Measurements from ENCODE around the gene KRI1.
A peak's percentile ranks its signal among the peaks of the same experiment; 100 is the strongest.
"Not testable (repeated sequence)": the region's sequence is repeated elsewhere in the genome, so short reads cannot be mapped to it uniquely, and the experiment has no call there.

KRI1 gene

DNA sequence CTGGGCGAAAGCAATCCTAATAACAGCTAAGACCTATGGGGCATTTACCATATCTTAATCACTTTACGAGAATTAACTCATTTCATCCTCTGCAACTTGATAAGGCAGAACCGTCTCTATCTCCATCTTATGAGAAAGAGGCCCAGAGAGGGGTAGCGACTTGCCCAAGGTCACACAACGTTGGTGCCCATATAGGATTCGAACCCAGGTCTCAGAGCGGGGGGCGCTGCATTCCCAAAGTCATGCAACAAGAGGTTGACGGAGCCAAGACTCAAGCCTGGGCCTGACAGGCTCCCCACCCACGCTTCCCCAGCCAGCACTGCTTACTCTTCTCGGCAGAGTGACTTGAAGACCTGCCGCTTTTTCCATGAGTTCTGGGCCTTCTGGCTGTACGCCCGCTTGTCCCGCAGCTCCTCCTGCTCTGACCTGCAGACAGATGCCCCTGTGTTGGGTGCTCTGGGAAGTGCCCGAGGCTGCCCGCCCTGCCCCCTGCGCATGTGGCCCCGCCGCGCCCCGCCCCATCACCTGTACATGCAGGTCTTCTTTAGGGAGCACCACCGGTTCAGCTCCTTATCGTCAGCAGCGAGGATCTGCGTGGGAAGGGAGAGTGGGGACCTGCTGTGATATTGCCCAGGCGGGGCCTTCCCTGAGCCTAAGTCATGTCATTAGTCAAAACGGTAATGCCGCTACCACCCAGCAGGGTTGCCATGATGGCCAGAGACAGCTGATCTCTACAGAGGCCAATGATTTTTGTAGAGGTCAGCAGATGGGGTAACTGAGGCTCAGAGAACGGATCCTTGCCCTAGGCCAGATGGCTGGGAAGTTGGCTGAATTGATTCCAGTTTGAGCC is 10.8 kb downstream of the KRI1 start:
- no peak overlapping the region for H3K27ac ChIP-seq (ENCODE audit: low read length)
- peaks cover 67% of the 10 kb centered on the region for H3K36me3 ChIP-seq (ENCODE audit: control insufficient read depth, low read depth, low read length)
- H3K9ac ChIP-seq (ENCODE audit: low read length), result no peak overlapping the region
- H3K4me3 ChIP-seq (ENCODE audit: low read length), result no peak overlapping the region
- H3K9me3 ChIP-seq (ENCODE audit: control insufficient read depth, low read depth, low read length), result no peaks in the 10 kb centered on the region
- H3K27me3 ChIP-seq (ENCODE audit: control insufficient read depth, insufficient read depth, low read length), result no peaks in the 10 kb centered on the region
- no peaks in the 10 kb centered on the region for H3K4me1 ChIP-seq (ENCODE audit: control insufficient read depth, low read depth, low read length)

DNA sequence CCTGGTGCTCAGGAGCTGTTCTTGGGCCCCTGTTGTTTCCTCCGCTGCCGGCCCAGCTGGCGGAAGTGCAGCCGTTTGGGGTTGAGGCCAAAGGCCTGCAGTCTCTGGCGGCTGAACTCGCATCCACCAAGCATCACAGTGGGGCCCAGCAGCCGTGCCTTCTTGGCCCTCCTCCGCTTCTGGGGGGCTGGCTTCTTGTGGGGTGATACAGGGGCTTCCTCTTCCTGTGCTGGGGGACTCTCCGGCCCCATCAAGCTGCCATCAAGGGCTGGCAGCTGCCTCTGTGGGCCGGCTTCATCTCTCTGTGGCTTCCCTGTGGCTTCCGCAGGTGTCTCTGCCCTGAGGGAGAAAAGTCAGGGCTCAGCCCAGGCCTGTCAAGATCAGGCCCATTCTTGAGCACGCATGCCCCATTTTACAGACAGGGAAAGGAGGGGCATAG is 11.8 kb downstream of the KRI1 start:
- Histone ChIP-seq H3K9me3 (ENCODE audit: control insufficient read depth, low read depth, low read length) (no peaks in the 10 kb centered on the region), H3K4me1 (ENCODE audit: control insufficient read depth, low read depth, low read length) (no peaks in the 10 kb centered on the region), H3K27me3 (ENCODE audit: control insufficient read depth, insufficient read depth, low read length) (no peaks in the 10 kb centered on the region), H3K27ac (ENCODE audit: low read length) (no peak overlapping the region), H3K36me3 (ENCODE audit: control insufficient read depth, low read depth, low read length) (peaks cover 59% of the 10 kb centered on the region), H3K4me3 (ENCODE audit: low read length) (no peak overlapping the region), H3K9ac (ENCODE audit: low read length) (no peak overlapping the region)

DNA sequence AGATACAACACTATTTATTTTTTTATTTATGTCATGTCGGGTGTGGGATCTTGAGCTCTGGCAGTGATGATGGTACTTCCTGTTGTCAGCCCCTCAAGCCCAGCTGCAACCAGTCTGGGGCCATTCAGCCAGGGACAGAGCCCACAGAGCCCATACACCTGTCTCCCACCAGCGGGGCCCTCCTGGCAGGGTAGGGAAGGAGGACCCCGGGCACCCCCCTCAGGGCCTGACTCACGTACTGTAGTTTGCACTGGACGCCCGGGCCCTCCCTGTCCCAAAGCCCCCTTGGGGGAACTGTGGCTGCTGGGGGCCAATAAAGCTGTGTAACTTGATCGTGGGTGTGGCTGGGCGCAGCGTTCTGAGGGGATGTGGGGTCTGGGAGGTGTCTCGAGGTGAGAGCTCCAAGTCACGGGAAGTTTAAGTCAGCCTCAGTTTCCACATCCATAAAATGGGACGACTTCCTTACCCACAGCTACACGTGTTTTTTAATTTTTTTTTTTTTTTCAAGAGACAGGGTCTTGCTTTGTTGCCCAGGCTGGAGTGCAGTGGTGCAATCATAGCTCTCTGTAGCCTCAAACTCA is 12.6 kb downstream of the KRI1 start:
- Histone ChIP-seq H3K27ac (ENCODE audit: low read length) (no peak overlapping the region), H3K36me3 (ENCODE audit: control insufficient read depth, low read depth, low read length) (peaks cover 60% of the 10 kb centered on the region), H3K4me3 (ENCODE audit: low read length) (no peak overlapping the region), H3K9ac (ENCODE audit: low read length) (no peak overlapping the region), H3K4me1 (ENCODE audit: control insufficient read depth, low read depth, low read length) (no peaks in the 10 kb centered on the region), H3K27me3 (ENCODE audit: control insufficient read depth, insufficient read depth, low read length) (no peaks in the 10 kb centered on the region), H3K9me3 (ENCODE audit: control insufficient read depth, low read depth, low read length) (no peaks in the 10 kb centered on the region)

DNA sequence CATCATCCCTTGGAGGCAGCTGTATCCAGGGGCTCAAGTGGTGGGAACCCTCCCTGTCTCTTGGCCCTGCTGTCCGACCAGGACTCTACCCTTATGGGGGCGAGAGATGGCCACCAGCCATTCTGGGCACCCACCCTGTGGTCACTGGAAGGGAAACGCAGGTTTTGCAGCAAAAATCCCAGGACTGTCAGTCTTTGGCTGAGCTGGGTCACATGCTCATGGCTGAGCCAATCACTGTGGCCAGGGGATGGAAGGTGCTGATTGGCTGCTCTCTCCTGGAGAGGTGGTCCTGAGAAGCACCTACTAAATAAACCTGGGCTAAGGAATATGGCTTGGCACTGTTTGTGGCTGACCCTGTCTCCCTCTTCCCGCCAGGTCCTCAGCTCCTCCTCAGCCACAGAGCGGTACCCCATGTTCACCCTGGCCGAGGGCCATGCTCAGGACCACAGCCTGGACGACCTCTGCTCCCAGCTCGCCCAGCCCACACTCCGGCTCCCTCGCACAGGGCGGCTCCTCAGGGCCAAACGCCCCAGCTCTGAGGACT is 13.2 kb downstream of the KRI1 start:
- Histone ChIP-seq H3K4me1 (ENCODE audit: control insufficient read depth, low read depth, low read length) (no peaks in the 10 kb centered on the region), H3K27me3 (ENCODE audit: control insufficient read depth, insufficient read depth, low read length) (no peaks in the 10 kb centered on the region), H3K27ac (ENCODE audit: low read length) (no peak overlapping the region), H3K9ac (ENCODE audit: low read length) (no peak overlapping the region), H3K4me3 (ENCODE audit: low read length) (no peak overlapping the region), H3K36me3 (ENCODE audit: control insufficient read depth, low read depth, low read length) (peaks cover 54% of the 10 kb centered on the region), H3K9me3 (ENCODE audit: control insufficient read depth, low read depth, low read length) (no peaks in the 10 kb centered on the region)

DNA sequence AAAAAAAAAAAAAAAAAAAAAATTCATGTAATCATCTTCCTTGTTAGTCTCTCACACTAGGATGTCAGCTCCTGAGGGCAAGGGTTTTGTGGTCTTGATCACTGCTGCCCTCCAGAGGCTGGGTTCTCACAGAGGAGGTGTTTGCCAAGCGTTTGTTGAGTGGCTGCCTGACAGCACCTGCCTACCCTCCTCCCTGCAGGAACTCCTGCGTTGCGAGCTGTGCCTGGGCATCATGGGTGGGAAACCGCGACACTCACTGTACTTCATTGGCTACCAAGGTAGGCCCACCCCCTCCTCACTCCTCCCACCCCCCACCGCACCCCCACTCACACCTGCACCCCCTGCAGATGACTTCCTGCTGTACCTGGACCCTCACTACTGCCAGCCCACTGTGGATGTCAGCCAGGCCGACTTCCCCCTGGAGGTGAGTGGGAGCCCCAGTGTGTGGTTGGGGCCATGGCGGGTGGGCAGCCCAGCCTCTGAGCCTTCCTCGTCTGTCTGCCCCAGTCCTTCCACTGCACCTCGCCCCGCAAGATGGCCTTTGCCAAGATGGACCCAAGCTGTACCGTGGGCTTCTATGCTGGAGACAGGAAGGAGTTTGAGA is 14.0 kb downstream of the KRI1 start:
- Histone ChIP-seq H3K9ac (ENCODE audit: low read length) (no peak overlapping the region), H3K36me3 (ENCODE audit: control insufficient read depth, low read depth, low read length) (peaks cover 54% of the 10 kb centered on the region), H3K4me1 (ENCODE audit: control insufficient read depth, low read depth, low read length) (no peaks in the 10 kb centered on the region), H3K27me3 (ENCODE audit: control insufficient read depth, insufficient read depth, low read length) (no peaks in the 10 kb centered on the region), H3K27ac (ENCODE audit: low read length) (no peak overlapping the region), H3K9me3 (ENCODE audit: control insufficient read depth, low read depth, low read length) (no peaks in the 10 kb centered on the region), H3K4me3 (ENCODE audit: low read length) (no peak overlapping the region)

DNA sequence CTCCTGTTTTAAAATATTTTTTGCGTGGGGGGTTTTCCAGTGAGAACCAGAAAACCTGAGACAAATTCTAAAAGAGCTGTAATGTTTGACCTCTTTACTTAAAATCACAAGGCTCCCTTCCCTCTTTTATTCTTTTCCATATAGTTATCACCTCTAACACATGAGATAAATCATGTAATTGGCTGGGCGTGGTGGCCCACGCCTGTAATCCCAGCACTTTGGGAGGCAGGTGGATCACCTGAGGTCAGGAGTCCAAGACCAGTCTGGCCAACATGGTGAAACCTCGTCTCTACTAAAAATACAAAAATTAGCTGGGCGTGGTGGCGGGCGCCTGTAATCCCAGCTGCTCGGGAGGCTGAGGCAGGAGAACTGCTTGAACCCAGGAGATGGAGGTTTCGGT is 14.8 kb downstream of the KRI1 start:
- not testable (repeated sequence) for H3K9me3 ChIP-seq (ENCODE audit: control insufficient read depth, low read depth, low read length); H3K27ac ChIP-seq (ENCODE audit: low read length); H3K9ac ChIP-seq (ENCODE audit: low read length); H3K27me3 ChIP-seq (ENCODE audit: control insufficient read depth, insufficient read depth, low read length); H3K4me3 ChIP-seq (ENCODE audit: low read length); H3K4me1 ChIP-seq (ENCODE audit: control insufficient read depth, low read depth, low read length)
- peaks cover 52% of the 10 kb centered on the region for H3K36me3 ChIP-seq (ENCODE audit: control insufficient read depth, low read depth, low read length)

DNA sequence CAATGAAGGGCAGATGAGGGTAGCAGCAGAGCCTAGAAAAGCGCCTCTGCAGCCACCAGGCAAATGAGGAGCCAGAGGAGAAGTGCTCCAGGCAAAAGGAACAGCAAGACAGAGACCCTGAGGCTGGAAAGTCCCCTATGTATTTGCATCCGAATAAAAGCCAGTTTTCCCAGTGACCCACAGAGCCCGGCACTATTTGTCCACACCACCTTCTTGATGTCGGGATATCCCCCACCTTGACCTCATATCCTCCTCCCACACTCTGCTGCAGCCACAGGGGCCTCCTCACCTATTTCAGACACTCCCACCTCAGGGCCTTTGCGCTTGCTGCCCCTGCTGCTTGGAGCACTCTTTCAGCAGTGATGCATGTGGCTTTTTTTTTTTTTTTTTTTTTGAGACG is 15.5 kb downstream of the KRI1 start:
- no peaks in the 10 kb centered on the region for H3K27me3 ChIP-seq (ENCODE audit: control insufficient read depth, insufficient read depth, low read length)
- H3K36me3 ChIP-seq (ENCODE audit: control insufficient read depth, low read depth, low read length), result peaks cover 46% of the 10 kb centered on the region
- H3K4me3 ChIP-seq (ENCODE audit: low read length), result no peak overlapping the region
- no peak overlapping the region for H3K27ac ChIP-seq (ENCODE audit: low read length)
- no peak overlapping the region for H3K9ac ChIP-seq (ENCODE audit: low read length)
- H3K9me3 ChIP-seq (ENCODE audit: control insufficient read depth, low read depth, low read length), result no peaks in the 10 kb centered on the region
- H3K4me1 ChIP-seq (ENCODE audit: control insufficient read depth, low read depth, low read length), result no peaks in the 10 kb centered on the region

DNA sequence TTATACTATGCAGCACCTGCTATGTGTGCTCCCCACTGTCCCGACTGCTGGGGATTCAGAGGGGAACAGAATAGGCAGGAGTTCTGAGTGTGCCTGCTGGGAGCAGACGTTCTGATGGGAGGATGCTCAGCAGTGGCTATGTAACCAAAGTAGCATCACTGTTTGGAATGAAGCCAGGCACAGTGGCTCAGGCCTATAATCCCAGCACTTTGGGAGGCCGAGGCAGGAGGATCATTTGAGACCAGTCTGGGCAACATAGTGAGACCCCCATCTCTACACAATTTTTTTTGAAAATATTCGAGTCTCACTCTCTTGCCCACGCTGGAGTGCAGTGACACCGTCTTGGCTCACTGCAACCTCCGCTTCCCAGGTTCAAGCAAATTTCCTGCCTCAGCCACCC is 16.1 kb downstream of the KRI1 start:
- H3K36me3 ChIP-seq (ENCODE audit: control insufficient read depth, low read depth, low read length), result peaks cover 40% of the 10 kb centered on the region
- no peak overlapping the region for H3K9ac ChIP-seq (ENCODE audit: low read length)
- no peaks in the 10 kb centered on the region for H3K27me3 ChIP-seq (ENCODE audit: control insufficient read depth, insufficient read depth, low read length)
- H3K4me3 ChIP-seq (ENCODE audit: low read length), result no peak overlapping the region
- H3K4me1 ChIP-seq (ENCODE audit: control insufficient read depth, low read depth, low read length), result no peaks in the 10 kb centered on the region
- no peak overlapping the region for H3K27ac ChIP-seq (ENCODE audit: low read length)
- H3K9me3 ChIP-seq (ENCODE audit: control insufficient read depth, low read depth, low read length), result no peaks in the 10 kb centered on the region

DNA sequence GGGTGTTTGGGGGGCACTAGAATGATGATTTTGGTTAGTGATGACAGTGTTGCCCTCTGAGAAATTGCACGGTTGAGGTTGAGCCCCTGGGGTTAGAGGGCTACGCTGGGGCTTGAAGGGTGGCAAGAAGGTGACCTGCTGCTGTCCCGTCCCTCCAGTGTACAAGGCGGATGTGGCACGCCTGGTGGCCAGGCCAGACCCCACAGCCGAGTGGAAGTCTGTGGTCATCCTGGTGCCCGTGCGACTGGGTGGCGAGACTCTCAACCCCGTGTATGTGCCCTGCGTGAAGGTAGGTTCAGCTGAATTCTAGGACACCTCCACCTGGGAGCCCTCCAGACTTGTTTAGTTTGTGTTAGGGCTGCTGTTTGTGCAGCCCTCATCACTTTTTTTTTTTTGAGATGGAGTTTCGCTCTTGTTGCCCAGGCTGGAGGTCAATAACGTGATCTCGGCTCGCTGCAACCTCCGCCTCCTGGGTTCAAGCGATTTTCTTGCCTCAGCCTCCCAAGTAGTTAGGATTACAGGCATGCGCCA is 17.0 kb downstream of the KRI1 start:
- H3K4me3 ChIP-seq (ENCODE audit: low read length), result no peak overlapping the region
- no peak overlapping the region for H3K27ac ChIP-seq (ENCODE audit: low read length)
- no peaks in the 10 kb centered on the region for H3K4me1 ChIP-seq (ENCODE audit: control insufficient read depth, low read depth, low read length)
- no peaks in the 10 kb centered on the region for H3K27me3 ChIP-seq (ENCODE audit: control insufficient read depth, insufficient read depth, low read length)
- no peaks in the 10 kb centered on the region for H3K9me3 ChIP-seq (ENCODE audit: control insufficient read depth, low read depth, low read length)
- peaks cover 33% of the 10 kb centered on the region for H3K36me3 ChIP-seq (ENCODE audit: control insufficient read depth, low read depth, low read length)
- H3K9ac ChIP-seq (ENCODE audit: low read length), result no peak overlapping the region

DNA sequence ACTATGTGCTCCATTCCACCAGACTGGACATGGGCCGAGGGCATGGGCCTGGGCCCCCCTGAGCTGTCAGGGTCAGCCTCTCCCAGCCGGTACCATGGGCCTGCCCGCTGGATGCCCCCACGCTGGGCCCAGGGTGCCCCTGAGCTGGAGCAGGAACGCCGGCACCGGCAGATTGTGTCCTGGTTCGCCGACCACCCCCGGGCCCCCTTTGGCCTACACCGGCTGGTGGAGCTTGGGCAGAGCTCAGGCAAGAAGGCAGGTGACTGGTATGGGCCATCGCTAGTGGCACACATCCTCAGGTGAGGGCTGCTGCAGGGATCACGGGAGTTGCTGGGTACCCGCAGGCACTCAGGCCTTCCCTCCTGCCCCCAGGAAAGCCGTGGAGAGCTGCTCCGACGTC is 19.0 kb downstream of the KRI1 start:
- H3K9ac ChIP-seq (ENCODE audit: low read length), result no peak overlapping the region
- H3K4me1 ChIP-seq (ENCODE audit: control insufficient read depth, low read depth, low read length), result no peaks in the 10 kb centered on the region
- H3K9me3 ChIP-seq (ENCODE audit: control insufficient read depth, low read depth, low read length), result no peaks in the 10 kb centered on the region
- no peaks in the 10 kb centered on the region for H3K27me3 ChIP-seq (ENCODE audit: control insufficient read depth, insufficient read depth, low read length)
- peaks cover 17% of the 10 kb centered on the region for H3K36me3 ChIP-seq (ENCODE audit: control insufficient read depth, low read depth, low read length)
- no peak overlapping the region for H3K4me3 ChIP-seq (ENCODE audit: low read length)
- no peak overlapping the region for H3K27ac ChIP-seq (ENCODE audit: low read length)

DNA sequence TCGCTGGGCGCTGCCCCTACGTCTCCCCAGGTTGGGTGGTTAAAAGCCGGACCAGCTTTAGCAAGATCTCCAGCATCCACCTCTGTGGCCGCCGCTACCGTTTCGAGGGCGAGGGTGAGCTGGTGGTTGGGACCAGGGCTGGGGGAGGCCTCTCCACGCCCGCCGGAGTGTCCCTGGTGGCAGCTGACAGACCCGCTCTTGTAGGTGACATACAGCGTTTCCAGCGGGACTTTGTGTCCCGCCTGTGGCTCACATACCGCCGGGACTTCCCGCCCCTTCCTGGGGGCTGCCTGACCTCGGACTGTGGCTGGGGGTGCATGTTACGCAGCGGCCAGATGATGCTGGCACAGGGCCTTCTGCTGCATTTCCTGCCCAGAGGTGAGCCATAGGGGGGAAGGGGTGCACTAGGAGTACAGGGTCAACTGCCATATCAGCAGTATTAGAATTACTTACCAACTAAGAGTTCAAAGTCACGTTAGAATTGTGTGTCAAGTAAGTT is 21.0 kb downstream of the KRI1 start:
- H3K4me1 ChIP-seq (ENCODE audit: control insufficient read depth, low read depth, low read length), result no peaks in the 10 kb centered on the region

More for the DNA sequence above, 21.0 kb downstream of the KRI1 start:
- Histone ChIP-seq H3K4me3 (ENCODE audit: low read length) (peak overlapping the region; percentile 78), H3K27ac (ENCODE audit: low read length) (no peak overlapping the region), H3K9me3 (ENCODE audit: control insufficient read depth, low read depth, low read length) (no peaks in the 10 kb centered on the region), H3K27me3 (ENCODE audit: control insufficient read depth, insufficient read depth, low read length) (no peaks in the 10 kb centered on the region), H3K36me3 (ENCODE audit: control insufficient read depth, low read depth, low read length) (peaks cover 13% of the 10 kb centered on the region), H3K9ac (ENCODE audit: low read length) (no peak overlapping the region)

All from iPS-18a (cell line).